CD4-positive, alpha-beta T cell treated with Interleukin-4 for 4 hours (primary cell): ENCODE measurements around the gene RPL10A.

Experiments used
- DNase-seq: peaks from one replicate; pipeline ENCODE4 v3.0.0-alpha.2; 2020

The RPL10A gene

GRCh38 chr6:35493307-35493983 lies 25.2 kb downstream of the RPL10A start:
- DNase-seq, result no peak

- DNase-seq, result no peak
Observed at GRCh38 chr6:35494161-35494563, 26.0 kb downstream of the RPL10A start.

- no peak for DNase-seq
Observed at GRCh38 chr6:35495258-35496035, 27.2 kb downstream of the RPL10A start.

GRCh38 chr6:35496036-35496840 lies 28.0 kb downstream of the RPL10A start:
- DNase-seq, result no peak

GRCh38 chr6:35496841-35497570 lies 28.8 kb downstream of the RPL10A start, which contains the start of gene TEAD3:
Gene TEAD3 (minus strand): TSS chr6:35497079.
- DNase-seq, result peak; percentile 27

GRCh38 chr6:35497571-35498421 lies 29.6 kb downstream of the RPL10A start:
- peak; percentile 19 for DNase-seq

- no peak for DNase-seq
Observed at GRCh38 chr6:35498422-35499067, 30.3 kb downstream of the RPL10A start.

GRCh38 chr6:35499372-35499771 lies 31.2 kb downstream of the RPL10A start:
- no peak for DNase-seq

- no peak for DNase-seq
Observed at GRCh38 chr6:35500782-35501181, 32.6 kb downstream of the RPL10A start.

GRCh38 chr6:35501784-35502183 lies 33.6 kb downstream of the RPL10A start:
- no peak for DNase-seq

- no peak for DNase-seq
Observed at GRCh38 chr6:35503534-35503933, 35.3 kb downstream of the RPL10A start.

- no peak for DNase-seq
Observed at GRCh38 chr6:35505999-35506412, 37.8 kb downstream of the RPL10A start.

- DNase-seq, result no peak
Observed at GRCh38 chr6:35506536-35506935, 38.3 kb downstream of the RPL10A start.

- no peak for DNase-seq
Observed at GRCh38 chr6:35507221-35507620, 39.0 kb downstream of the RPL10A start.

GRCh38 chr6:35508027-35508426 lies 39.8 kb downstream of the RPL10A start:
- no peak for DNase-seq

- no peak for DNase-seq
Observed at GRCh38 chr6:35508542-35508941, 40.3 kb downstream of the RPL10A start.

GRCh38 chr6:35510916-35511561 lies 42.8 kb downstream of the RPL10A start:
- no peak for DNase-seq

- DNase-seq, result no peak
Observed at GRCh38 chr6:35511562-35511941, 43.4 kb downstream of the RPL10A start.

GRCh38 chr6:35512006-35512405 lies 43.8 kb downstream of the RPL10A start:
- DNase-seq, result no peak

- no peak for DNase-seq
Observed at GRCh38 chr6:35512740-35513139, 44.5 kb downstream of the RPL10A start, which contains the start of gene TULP1. Gene TULP1 (minus strand): TSS chr6:35512896. CDS start chr6:35512858, 38 bp downstream.

GRCh38 chr6:35514587-35514986 lies 46.4 kb downstream of the RPL10A start:
- DNase-seq, result no peak
